A549 (cell line): ENCODE results near the gene P3H2.

Experiments
- JUN ChIP-seq, 2 experiments: fragments of >200 bp; sonication (Bioruptor Twin); formaldehyde crosslinking; IDR thresholded peaks; 2 replicates in 1 of 2; 3 replicates in 1 of 2; pipeline ENCODE4 v1.6.1; 2016 to 2017
- MAZ ChIP-seq: fragments of 150-350 bp; IDR thresholded peaks from 2 replicates; pipeline ENCODE4 v1.6.1; 2014; ENCODE audit warnings: antibody characterized with exemption, low read depth, low read length, borderline replicate concordance
- POLR2A ChIP-seq: IDR thresholded peaks from 2 replicates; pipeline ENCODE4 v1.6.1; 2012; ENCODE audit warnings: mild to moderate bottlenecking, low read length
- TF ChIP-seq, protein P1 (sequence below): fragments of >200 bp; sonication (Bioruptor Twin); formaldehyde crosslinking; IDR thresholded peaks from 3 replicates; pipeline ENCODE4 v1.5.1; 2016

DNA sequence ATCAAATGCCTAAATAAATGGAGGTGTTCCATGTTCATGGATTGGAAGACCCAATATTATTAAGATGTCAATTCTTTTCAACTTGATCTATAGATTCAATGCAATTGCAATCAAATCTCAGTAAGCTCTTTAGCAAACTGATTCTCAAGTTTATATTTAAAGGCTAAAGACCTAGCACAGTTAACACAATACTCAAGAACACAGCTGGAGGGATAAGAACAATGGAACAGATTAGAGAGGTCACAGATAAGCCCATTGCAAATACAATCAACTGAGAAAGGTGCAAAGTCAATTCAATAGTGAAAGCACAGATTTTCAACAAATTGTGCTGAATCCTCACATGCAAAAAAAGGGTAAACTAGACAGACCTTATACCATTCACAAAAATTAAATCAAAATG, 198.9 kb downstream of the P3H2 start:
- no peak for TF ChIP-seq POLR2A
- no peak for TF ChIP-seq MAZ
- TF ChIP-seq, protein P1, sequence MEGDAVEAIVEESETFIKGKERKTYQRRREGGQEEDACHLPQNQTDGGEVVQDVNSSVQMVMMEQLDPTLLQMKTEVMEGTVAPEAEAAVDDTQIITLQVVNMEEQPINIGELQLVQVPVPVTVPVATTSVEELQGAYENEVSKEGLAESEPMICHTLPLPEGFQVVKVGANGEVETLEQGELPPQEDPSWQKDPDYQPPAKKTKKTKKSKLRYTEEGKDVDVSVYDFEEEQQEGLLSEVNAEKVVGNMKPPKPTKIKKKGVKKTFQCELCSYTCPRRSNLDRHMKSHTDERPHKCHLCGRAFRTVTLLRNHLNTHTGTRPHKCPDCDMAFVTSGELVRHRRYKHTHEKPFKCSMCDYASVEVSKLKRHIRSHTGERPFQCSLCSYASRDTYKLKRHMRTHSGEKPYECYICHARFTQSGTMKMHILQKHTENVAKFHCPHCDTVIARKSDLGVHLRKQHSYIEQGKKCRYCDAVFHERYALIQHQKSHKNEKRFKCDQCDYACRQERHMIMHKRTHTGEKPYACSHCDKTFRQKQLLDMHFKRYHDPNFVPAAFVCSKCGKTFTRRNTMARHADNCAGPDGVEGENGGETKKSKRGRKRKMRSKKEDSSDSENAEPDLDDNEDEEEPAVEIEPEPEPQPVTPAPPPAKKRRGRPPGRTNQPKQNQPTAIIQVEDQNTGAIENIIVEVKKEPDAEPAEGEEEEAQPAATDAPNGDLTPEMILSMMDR, result no peak
- TF ChIP-seq JUN (IDR thresholded peaks at IDR 0.05), result no peak
